HEK293 (cell line): ENCODE results near the gene MAGI1.

Source experiments
- CTCF ChIA-PET: fragments of 350-600 bp; formaldehyde crosslinking; extraction: SDS; loops from one replicate; lab custom pipeline; 2021; ENCODE audit warnings: antibody characterized with exemption; lab: Yijun Ruan, JAX
- POLR2A ChIA-PET: fragments of 300-600 bp; formaldehyde crosslinking; extraction: SDS; loops from one replicate; lab custom pipeline; 2020; ENCODE audit warnings: antibody characterized with exemption, inconsistent platforms; lab: Yijun Ruan, JAX
- H3K27ac ChIP-seq: fragments of 200-500 bp; sonication (Bioruptor generic); 2 replicates; pipeline ENCODE4 v1.5.1; 2014; ENCODE audit warnings: low read depth, low read length, control low read depth, inconsistent platforms; ENCODE audit errors: extremely low read depth
- H3K36me3 ChIP-seq, 2 experiments: fragments of 200-500 bp in 1 of 2; sonication (Bioruptor generic) in 1 of 2; 1 replicate in 1 of 2; 2 replicates in 1 of 2; pipeline ENCODE4 v1.5.1; 2014 to 2017; ENCODE audit warnings: inconsistent platforms in 2 of 2, low read length in 2 of 2; ENCODE audit not compliant: control insufficient read depth in 2 of 2, insufficient read depth in 1 of 2
- H3K4me1 ChIP-seq: fragments of 200-500 bp; sonication (Bioruptor generic); 2 replicates; pipeline ENCODE4 v1.5.1; 2014; ENCODE audit warnings: mild to moderate bottlenecking, low read length, inconsistent platforms; ENCODE audit not compliant: control insufficient read depth, insufficient read depth
- H3K4me3 ChIP-seq: 2 replicates; pipeline ENCODE4 v1.5.1; 2011; ENCODE audit warnings: low read depth, mild to moderate bottlenecking, control low read depth, low read length, moderate library complexity
- H3K9me3 ChIP-seq: fragments of 200-500 bp; sonication (Bioruptor generic); 2 replicates; pipeline ENCODE4 v1.5.1; 2014; ENCODE audit warnings: low read depth, low read length, inconsistent platforms; ENCODE audit not compliant: control insufficient read depth, insufficient read depth
- BCL11B ChIP-seq: fragments of 450-650 bp; formaldehyde crosslinking; IDR thresholded peaks from 2 replicates; pipeline ENCODE4 v1.5.1; 2016; ENCODE audit warnings: low read depth, missing biosample characterization, missing genetic modification characterization
- HOXC10 ChIP-seq: sonication (generic); formaldehyde crosslinking; IDR thresholded peaks from 2 replicates; pipeline ENCODE4 v1.8.1; 2023; ENCODE audit warnings: mild to moderate bottlenecking, missing genetic modification reagents
- KLF17 ChIP-seq: fragments of 450-650 bp; formaldehyde crosslinking; IDR thresholded peaks from 2 replicates; pipeline ENCODE4 v1.5.1; 2016; ENCODE audit warnings: missing biosample characterization, missing genetic modification characterization
- KLF7 ChIP-seq: fragments of 450-650 bp; formaldehyde crosslinking; IDR thresholded peaks from 2 replicates; pipeline ENCODE4 v1.5.1; 2016; ENCODE audit warnings: missing biosample characterization, missing genetic modification characterization, borderline replicate concordance
- SETDB1 ChIP-seq: IDR thresholded peaks from one replicate; pipeline ENCODE4 v1.6.1; 2017; ENCODE audit warnings: mild to moderate bottlenecking, low read length, moderate library complexity, mixed read lengths; ENCODE audit not compliant: insufficient read length
- WT1 ChIP-seq: fragments of 450-650 bp; formaldehyde crosslinking; IDR thresholded peaks from 2 replicates; pipeline ENCODE4 v1.5.1; 2016; ENCODE audit warnings: missing biosample characterization, missing genetic modification characterization
- ZBTB49 ChIP-seq: fragments of 450-650 bp; formaldehyde crosslinking; IDR thresholded peaks from 2 replicates; pipeline ENCODE4 v1.5.1; 2016; ENCODE audit warnings: missing biosample characterization, missing genetic modification characterization, low read depth
- ZNF112 ChIP-seq: fragments of 450-650 bp; formaldehyde crosslinking; IDR thresholded peaks from 2 replicates; pipeline ENCODE4 v1.5.0; 2017; ENCODE audit warnings: missing biosample characterization, missing genetic modification characterization
- ZNF114 ChIP-seq: fragments of 450-650 bp; formaldehyde crosslinking; IDR thresholded peaks from 2 replicates; pipeline ENCODE4 v1.5.0; 2017; ENCODE audit warnings: missing biosample characterization, missing genetic modification characterization
- ZNF157 ChIP-seq: fragments of 450-650 bp; formaldehyde crosslinking; IDR thresholded peaks from 2 replicates; pipeline ENCODE4 v1.5.1; 2016; ENCODE audit warnings: missing biosample characterization, missing genetic modification characterization
- ZNF175 ChIP-seq: fragments of 450-650 bp; formaldehyde crosslinking; IDR thresholded peaks from 2 replicates; pipeline ENCODE4 v1.5.1; 2016; ENCODE audit warnings: missing biosample characterization, missing genetic modification characterization
- ZNF221 ChIP-seq: fragments of 450-650 bp; formaldehyde crosslinking; IDR thresholded peaks from 2 replicates; pipeline ENCODE4 v1.5.1; 2017; ENCODE audit warnings: missing biosample characterization, missing genetic modification characterization, borderline replicate concordance
- ZNF248 ChIP-seq: fragments of 450-650 bp; formaldehyde crosslinking; IDR thresholded peaks from 2 replicates; pipeline ENCODE4 v1.5.1; 2017; ENCODE audit warnings: missing biosample characterization, missing genetic modification characterization
- ZNF335 ChIP-seq: fragments of 450-650 bp; formaldehyde crosslinking; conservative IDR thresholded peaks from 2 replicates; pipeline ENCODE4 v1.5.1; 2016; ENCODE audit warnings: missing biosample characterization, missing genetic modification characterization
- ZNF394 ChIP-seq: fragments of 450-650 bp; formaldehyde crosslinking; IDR thresholded peaks from 2 replicates; pipeline ENCODE4 v1.5.1; 2016; ENCODE audit warnings: missing biosample characterization, missing genetic modification characterization, mild to moderate bottlenecking, moderate library complexity, borderline replicate concordance
- ZNF513 ChIP-seq: fragments of 450-650 bp; IDR thresholded peaks from 2 replicates; pipeline ENCODE4 v1.5.1; 2018; ENCODE audit warnings: missing biosample characterization, missing genetic modification characterization
- ZNF610 ChIP-seq: fragments of 450-650 bp; formaldehyde crosslinking; IDR thresholded peaks from 2 replicates; pipeline ENCODE4 v1.5.1; 2016; ENCODE audit warnings: missing biosample characterization, missing genetic modification characterization, borderline replicate concordance
- ZNF623 ChIP-seq: fragments of 450-650 bp; formaldehyde crosslinking; IDR thresholded peaks from 2 replicates; pipeline ENCODE4 v1.5.1; 2016; ENCODE audit warnings: missing biosample characterization, missing genetic modification characterization
- ZSCAN23 ChIP-seq: fragments of 450-650 bp; formaldehyde crosslinking; IDR thresholded peaks from 2 replicates; pipeline ENCODE4 v1.5.1; 2016; ENCODE audit warnings: missing biosample characterization, missing genetic modification characterization

MAGI1 gene

GRCh38 chr3:65742914-65743313, 295.8 kb downstream of the MAGI1 start:
- CTCF ChIA-PET, result interaction anchor here (1.1 to 1.5 kb wide), 2 partner anchors 8 to 9 kb away, joined by 3 to 4 read pairs; no protein-coding TSS in a partner anchor
- Histone ChIP-seq H3K9me3 (no peaks in the 10 kb centered on the region), H3K4me1 (no peaks in the 10 kb centered on the region), H3K27ac (no peak overlapping the region), H3K4me3 (no peak overlapping the region), H3K36me3 (no peaks in the 10 kb centered on the region)
- no peak for TF ChIP-seq ZNF157
- POLR2A ChIA-PET, result no interaction called here

GRCh38 chr3:65741540-65741939, 297.2 kb downstream of the MAGI1 start:
- Histone ChIP-seq H3K36me3 (no peaks in the 10 kb centered on the region), H3K27ac (no peak overlapping the region), H3K4me1 (no peaks in the 10 kb centered on the region), H3K4me3 (no peak overlapping the region), H3K9me3 (no peaks in the 10 kb centered on the region)
- no peak for TF ChIP-seq HOXC10 (CRISPR knock-in tag)
- TF ChIP-seq ZNF623 (tag by site-specific recombination), result no peak
- TF ChIP-seq ZNF112 (tag by site-specific recombination), result no peak
- TF ChIP-seq ZNF175 (tag by site-specific recombination), result no peak
- TF ChIP-seq ZNF335, result no peak
- TF ChIP-seq BCL11B, result no peak
- no peak for TF ChIP-seq ZSCAN23 (tag by site-specific recombination)
- TF ChIP-seq ZNF610, result no peak
- TF ChIP-seq ZNF221 (tag by site-specific recombination), result no peak
- TF ChIP-seq ZNF114, result no peak
- ChIA-PET POLR2A (no interaction called here), CTCF (interaction anchor here (2.3 kb wide), 1 partner anchor 10 kb away, joined by 7 read pairs; no protein-coding TSS in a partner anchor)

GRCh38 chr3:65739901-65740541, 298.7 kb downstream of the MAGI1 start:
- ChIA-PET CTCF (interaction anchor here (0.7 to 2.3 kb wide), 2 partner anchors 8 to 570 kb away, joined by 4 to 7 read pairs; no protein-coding TSS in a partner anchor), POLR2A (no interaction called here)
- no peaks in the 10 kb centered on the region for H3K9me3 ChIP-seq
- H3K4me3 ChIP-seq, result no peak overlapping the region
- H3K27ac ChIP-seq, result no peak overlapping the region
- H3K4me1 ChIP-seq, result no peaks in the 10 kb centered on the region
- TF ChIP-seq ZNF394 (no peak), ZNF513 (no peak), KLF17 (tag by site-specific recombination) (no peak)
- no peaks in the 10 kb centered on the region for H3K36me3 ChIP-seq

GRCh38 chr3:65734792-65735191, 303.9 kb downstream of the MAGI1 start:
- POLR2A ChIA-PET, result no interaction called here
- H3K4me3 ChIP-seq, result no peak overlapping the region
- H3K4me1 ChIP-seq, result no peaks in the 10 kb centered on the region
- CTCF ChIA-PET, result interaction anchor here (0.6 kb wide), 1 partner anchor 22 kb away, joined by 3 read pairs; no protein-coding TSS in a partner anchor
- H3K27ac ChIP-seq, result no peak overlapping the region
- H3K9me3 ChIP-seq, result no peaks in the 10 kb centered on the region
- TF ChIP-seq ZNF248 (tag by site-specific recombination), result no peak
- no peak for TF ChIP-seq SETDB1
- TF ChIP-seq WT1 (tag by site-specific recombination), result peak; percentile 46
- no peak for TF ChIP-seq KLF7 (tag by site-specific recombination)
- no peak for TF ChIP-seq ZBTB49 (tag by site-specific recombination)
- TF ChIP-seq, all 188 proteins: peak for 1
- no peaks in the 10 kb centered on the region for H3K36me3 ChIP-seq
